ENCODE results near the gene SLC22A12.

SLC22A12 gene

GRCh38 chr11:64642871-64643255, 51.8 kb downstream of the SLC22A12 start:
- Histone ChIP-seq H3K27me3 (ENCODE audit: insufficient read depth, low read length) (peaks cover 85% of the 10 kb centered on the region), H3K27ac (ENCODE audit: low read depth, low read length) (no peak overlapping the region)

GRCh38 chr11:64643256-64643881, 52.3 kb downstream of the SLC22A12 start:
- H3K27me3 ChIP-seq (ENCODE audit: insufficient read depth, low read length), result peaks cover 82% of the 10 kb centered on the region

More at GRCh38 chr11:64642871-64643255, 51.8 kb downstream of the SLC22A12 start:
- Histone ChIP-seq H3K9ac (ENCODE audit: low read depth, low read length) (no peak overlapping the region), H3K9me3 (ENCODE audit: insufficient read depth, low read depth, low read length) (no peaks in the 10 kb centered on the region), H3K4me1 (ENCODE audit: insufficient read depth, low read length) (peaks cover 14% of the 10 kb centered on the region; the same call in 1 of the 2 replicates), H3K36me3 (ENCODE audit: insufficient read depth, low read length) (no peaks in the 10 kb centered on the region), H3K4me3 (ENCODE audit: low read length) (peak overlapping the region; percentile 55)
- WGBS, result under 1% methylated on average over 36 of the region's 36 CpGs

GRCh38 chr11:64643920-64644646, 53.1 kb downstream of the SLC22A12 start:
- Histone ChIP-seq H3K9me3 (ENCODE audit: insufficient read depth, low read depth, low read length) (no peaks in the 10 kb centered on the region), H3K36me3 (ENCODE audit: insufficient read depth, low read length) (no peaks in the 10 kb centered on the region), H3K4me3 (ENCODE audit: low read length) (peak overlapping the region; percentile 58), H3K4me1 (ENCODE audit: insufficient read depth, low read length) (peaks cover 15% of the 10 kb centered on the region), H3K27ac (ENCODE audit: low read depth, low read length) (no peak overlapping the region), H3K9ac (ENCODE audit: low read depth, low read length) (no peak overlapping the region), H3K27me3 (ENCODE audit: insufficient read depth, low read length) (peaks cover 75% of the 10 kb centered on the region)
- 5% methylated on average over 19 of the region's 19 CpGs for WGBS

More at GRCh38 chr11:64643256-64643881, 52.3 kb downstream of the SLC22A12 start:
- no peak overlapping the region for H3K9ac ChIP-seq (ENCODE audit: low read depth, low read length)
- no peaks in the 10 kb centered on the region for H3K9me3 ChIP-seq (ENCODE audit: insufficient read depth, low read depth, low read length)
- 1% methylated on average over 40 of the region's 53 CpGs for WGBS
- no peak overlapping the region for H3K27ac ChIP-seq (ENCODE audit: low read depth, low read length)
- peaks cover 14% of the 10 kb centered on the region; the same call in 1 of the 2 replicates for H3K4me1 ChIP-seq (ENCODE audit: insufficient read depth, low read length)
- H3K4me3 ChIP-seq (ENCODE audit: low read length), result peak overlapping the region; percentile 58
- H3K36me3 ChIP-seq (ENCODE audit: insufficient read depth, low read length), result no peaks in the 10 kb centered on the region

GRCh38 chr11:64644647-64645275, 53.7 kb downstream of the SLC22A12 start:
- Histone ChIP-seq H3K9me3 (ENCODE audit: insufficient read depth, low read depth, low read length) (no peaks in the 10 kb centered on the region), H3K4me1 (ENCODE audit: insufficient read depth, low read length) (peaks cover 18% of the 10 kb centered on the region), H3K27ac (ENCODE audit: low read depth, low read length) (no peak overlapping the region), H3K36me3 (ENCODE audit: insufficient read depth, low read length) (no peaks in the 10 kb centered on the region), H3K27me3 (ENCODE audit: insufficient read depth, low read length) (peaks cover 68% of the 10 kb centered on the region), H3K4me3 (ENCODE audit: low read length) (peak overlapping the region; percentile 58), H3K9ac (ENCODE audit: low read depth, low read length) (no peak overlapping the region)
- WGBS, result 18% methylated on average over 11 of the region's 11 CpGs

GRCh38 chr11:64647019-64647779, 56.2 kb downstream of the SLC22A12 start:
- H3K9ac ChIP-seq (ENCODE audit: low read depth, low read length), result no peak overlapping the region
- H3K36me3 ChIP-seq (ENCODE audit: insufficient read depth, low read length), result no peaks in the 10 kb centered on the region
- H3K4me1 ChIP-seq (ENCODE audit: insufficient read depth, low read length), result peaks cover 18% of the 10 kb centered on the region
- H3K27ac ChIP-seq (ENCODE audit: low read depth, low read length), result no peak overlapping the region
- 81% methylated on average over 9 of the region's 9 CpGs for WGBS
- peaks cover 44% of the 10 kb centered on the region for H3K27me3 ChIP-seq (ENCODE audit: insufficient read depth, low read length)
- no peaks in the 10 kb centered on the region for H3K9me3 ChIP-seq (ENCODE audit: insufficient read depth, low read depth, low read length)
- H3K4me3 ChIP-seq (ENCODE audit: low read length), result no peak overlapping the region

- no peaks in the 10 kb centered on the region for H3K9me3 ChIP-seq (ENCODE audit: insufficient read depth, low read depth, low read length)
- H3K27me3 ChIP-seq (ENCODE audit: insufficient read depth, low read length), result peaks cover 34% of the 10 kb centered on the region
- peaks cover 18% of the 10 kb centered on the region for H3K4me1 ChIP-seq (ENCODE audit: insufficient read depth, low read length)
- no peaks in the 10 kb centered on the region for H3K36me3 ChIP-seq (ENCODE audit: insufficient read depth, low read length)
- WGBS, result 93% methylated on average over 9 of the region's 9 CpGs
- H3K4me3 ChIP-seq (ENCODE audit: low read length), result no peak overlapping the region
- no peak overlapping the region for H3K9ac ChIP-seq (ENCODE audit: low read depth, low read length)
- no peak overlapping the region for H3K27ac ChIP-seq (ENCODE audit: low read depth, low read length)
Measured at GRCh38 chr11:64648551-64648950, 57.5 kb downstream of the SLC22A12 start.

GRCh38 chr11:64649291-64649697, 58.3 kb downstream of the SLC22A12 start:
- peaks cover 13% of the 10 kb centered on the region for H3K4me1 ChIP-seq (ENCODE audit: insufficient read depth, low read length)
- H3K9ac ChIP-seq (ENCODE audit: low read depth, low read length), result no peak overlapping the region
- no peaks in the 10 kb centered on the region for H3K36me3 ChIP-seq (ENCODE audit: insufficient read depth, low read length)
- H3K27ac ChIP-seq (ENCODE audit: low read depth, low read length), result no peak overlapping the region
- peaks cover 27% of the 10 kb centered on the region for H3K27me3 ChIP-seq (ENCODE audit: insufficient read depth, low read length)
- H3K9me3 ChIP-seq (ENCODE audit: insufficient read depth, low read depth, low read length), result no peaks in the 10 kb centered on the region
- WGBS, result 15% methylated on average over 6 of the region's 6 CpGs
- H3K4me3 ChIP-seq (ENCODE audit: low read length), result peak overlapping the region; percentile 25; the same call in 1 of the 2 replicates

- Histone ChIP-seq H3K27me3 (ENCODE audit: insufficient read depth, low read length) (peaks cover 10% of the 10 kb centered on the region), H3K27ac (ENCODE audit: low read depth, low read length) (no peak overlapping the region), H3K4me3 (ENCODE audit: low read length) (no peak overlapping the region), H3K4me1 (ENCODE audit: insufficient read depth, low read length) (peaks cover 4% of the 10 kb centered on the region), H3K36me3 (ENCODE audit: insufficient read depth, low read length) (no peaks in the 10 kb centered on the region), H3K9me3 (ENCODE audit: insufficient read depth, low read depth, low read length) (no peaks in the 10 kb centered on the region), H3K9ac (ENCODE audit: low read depth, low read length) (no peak overlapping the region)
- 67% methylated on average over 18 of the region's 18 CpGs for WGBS
Measured at GRCh38 chr11:64650923-64651523, 60.0 kb downstream of the SLC22A12 start.

All from HUES64 (cell line).